T-cell (primary cell): Measurements from ENCODE around the gene FGF2. TPM values are rescaled to one million over a fixed set of nuclear protein-coding genes. Genes with fewer than 3 reads are reported as not detected.
"Not testable (repeated sequence)": the region's sequence is repeated elsewhere in the genome, so short reads cannot be mapped to it uniquely, and the experiment has no call there.

Experiments
- ATAC-seq, 4 experiments: fragments of 200-7000 bp in 3 of 4; fragments of 150-1000 bp in 1 of 4; cut with Tn5 transposase; replicated peaks in 1 of 4; 1 replicate in 3 of 4; 2 replicates in 1 of 4; pipeline ENCODE4 v1.10.0; 2021; ENCODE audit warnings: moderate library complexity in 3 of 4, mild to moderate bottlenecking in 2 of 4, moderate number of reproducible peaks in 1 of 4
- CTCF ChIA-PET, 2 donors: fragments of 300-600 bp; sonication (Branson Sonifier 250); formaldehyde crosslinking; loops; one replicate each; lab custom pipeline; 2022; ENCODE audit warnings: antibody characterized with exemption in 2 of 2; lab: Charles Lee
- POLR2A ChIA-PET, 2 donors: fragments of 300-600 bp; sonication (Branson Sonifier 250); formaldehyde crosslinking; loops; one replicate each; lab custom pipeline; 2022; ENCODE audit warnings: antibody characterized with exemption in 2 of 2; lab: Charles Lee
- DNase-seq, 35 experiments: peaks; one replicate each; pipeline versions ENCODE4 v3.0.0 to v3.0.0-alpha.2; 2013 to 2023
- H3K27ac ChIP-seq: one replicate; pipeline ENCODE4 v1.5.1; 2013; ENCODE audit warnings: low read length
- H3K27me3 ChIP-seq, 2 experiments: replicated peaks in 1 of 2; 1 replicate in 1 of 2; 2 replicates in 1 of 2; pipeline versions ENCODE4 v1.6.1 to v1.7.0; 2013; ENCODE audit warnings: low read length in 1 of 2, mixed read lengths in 1 of 2; ENCODE audit not compliant: control insufficient read depth in 2 of 2, insufficient read depth in 2 of 2; ENCODE audit errors: extremely low read depth in 1 of 2
- H3K36me3 ChIP-seq, 2 donors: 1 replicate in 1 of 2; 2 replicates in 1 of 2; pipeline versions ENCODE4 v1.6.1 to v1.7.0; 2013; ENCODE audit warnings: low read length in 1 of 2; ENCODE audit not compliant: control insufficient read depth in 2 of 2, insufficient read depth in 1 of 2; ENCODE audit errors: extremely low read depth in 1 of 2
- H3K4me1 ChIP-seq, 2 experiments: 1 replicate in 1 of 2; 2 replicates in 1 of 2; pipeline versions ENCODE4 v1.6.1 to v1.7.0; 2013; ENCODE audit warnings: low read length in 2 of 2, mixed read lengths in 1 of 2; ENCODE audit not compliant: insufficient read depth in 2 of 2, control insufficient read depth in 1 of 2; ENCODE audit errors: extremely low read depth in 1 of 2
- H3K4me3 ChIP-seq, 2 donors: 1 replicate in 1 of 2; 2 replicates in 1 of 2; pipeline versions ENCODE4 v1.5.1 to v1.7.0; 2013; ENCODE audit warnings: mild to moderate bottlenecking in 2 of 2, low read length in 1 of 2, moderate library complexity in 1 of 2; ENCODE audit not compliant: control insufficient read depth in 1 of 2; ENCODE audit errors: extremely low read depth in 1 of 2
- H3K9me3 ChIP-seq: 2 replicates; pipeline ENCODE4 v1.7.0; 2013
- H3K27ac Mint-ChIP-seq, 2 donors: one replicate each; pipeline ENCODE4 v1.8.0; 2020 to 2021; ENCODE audit warnings: mild to moderate bottlenecking in 2 of 2, mixed read lengths in 2 of 2
- H3K27me3 Mint-ChIP-seq, 2 donors: one replicate each; pipeline ENCODE4 v1.8.0; 2021 to 2022; ENCODE audit warnings: mixed read lengths in 2 of 2
- H3K36me3 Mint-ChIP-seq: one replicate; pipeline ENCODE4 v1.8.0; 2021; ENCODE audit warnings: mixed read lengths
- H3K4me1 Mint-ChIP-seq, 3 donors: one replicate each; pipeline ENCODE4 v1.8.0; 2020 to 2022; ENCODE audit warnings: mixed read lengths in 3 of 3, mild to moderate bottlenecking in 1 of 3
- H3K4me3 Mint-ChIP-seq, 3 donors: one replicate each; pipeline ENCODE4 v1.8.0; 2020 to 2022; ENCODE audit warnings: mild to moderate bottlenecking in 3 of 3, mixed read lengths in 3 of 3, moderate library complexity in 3 of 3
- H3K9me3 Mint-ChIP-seq, 3 donors: one replicate each; pipeline ENCODE4 v1.8.0; 2020 to 2022; ENCODE audit warnings: mixed read lengths in 3 of 3
- WGBS: methylation state at CpG from one replicate; pipeline ENCODE4 v1.1.5; 2013; ENCODE audit warnings: missing lambda C conversion rate; ENCODE audit not compliant: insufficient coverage; 5-methylcytosine and 5-hydroxymethylcytosine counted together
- total RNA-seq, 35 experiments: library from RNA in 6 of 35; stranded (reverse) in 6 of 35; fragments of 120-200 nt in 1 of 35; gene quantifications; one replicate each; pipeline versions ENCODE4 v1.2.1 to v1.2.4 and lab custom pipeline; 2013 to 2026

Gene FGF2
- total RNA-seq, 5 donors from 2014 or later (not counting 1 experiment from before 2014, with no cell fraction given): 0.13 to 0.23 (median 0.20) TPM; not detected in 2

DNA sequence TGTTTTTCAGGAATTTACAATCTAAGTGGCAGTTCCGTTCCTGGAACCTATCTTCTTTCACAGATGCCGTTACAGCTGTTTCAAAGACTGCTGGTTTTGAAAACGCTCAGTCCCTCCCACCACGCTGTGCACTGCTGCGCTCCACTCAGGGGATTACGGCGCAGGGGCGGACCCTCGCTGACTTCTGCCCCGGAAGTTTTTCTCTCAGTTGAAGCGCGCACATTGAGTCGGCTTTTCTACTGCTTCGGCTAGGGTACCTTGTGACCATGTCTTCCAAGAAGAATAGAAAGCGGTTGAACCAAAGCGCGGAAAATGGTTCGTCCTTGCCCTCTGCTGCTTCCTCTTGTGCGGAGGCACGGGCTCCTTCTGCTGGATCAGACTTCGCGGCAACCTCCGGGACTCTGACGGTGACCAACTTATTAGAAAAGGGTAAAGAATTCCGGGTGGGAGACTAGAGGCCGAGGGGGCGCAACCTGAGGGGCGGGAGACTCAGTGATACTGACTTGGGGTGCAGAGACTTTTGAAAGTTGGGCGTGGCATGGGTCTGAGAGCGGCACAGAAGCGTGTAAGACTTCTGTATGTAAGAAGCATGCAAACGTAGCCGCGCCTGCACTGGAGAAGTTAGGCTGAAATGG is 96.4 kb downstream of the FGF2 start:
- H3K27me3 ChIP-seq: peaks cover 0 to 3% of the 10 kb centered on the region in 2 experiments
- Mint-ChIP-seq H3K27me3 (no peaks in the 10 kb centered on the region), H3K9me3 (no peaks in the 10 kb centered on the region), H3K36me3 (no peaks in the 10 kb centered on the region), H3K4me3 (peak overlapping the region in 1 of 3 donors; percentile 99), H3K4me1 (peaks cover 0 to 13% (median 12%) of the 10 kb centered on the region in 3 donors), H3K27ac (peak overlapping the region; percentile 93 to 97)
- H3K4me3 ChIP-seq: peak overlapping the region; percentile 78 to 91
- peak overlapping the region; percentile 71 for H3K27ac ChIP-seq
- peak; percentile 97 to 98 (median 98) for ATAC-seq
- no peaks in the 10 kb centered on the region for H3K36me3 ChIP-seq
- under 1% methylated on average over 31 of the region's 34 CpGs for WGBS
- H3K9me3 ChIP-seq: no peaks in the 10 kb centered on the region
- peak; percentile 69 to 92 (median 86) for DNase-seq
- CTCF ChIA-PET: interaction anchor here in 1 of 2 donors (1.0 to 1.4 kb wide), 3 partner anchors 8 to 190 kb away, joined by 3 to 12 read pairs (median 5); partner anchors contain the start of gene BBS12
- POLR2A ChIA-PET: no interaction called here
- peaks cover 10 to 12% of the 10 kb centered on the region in 2 experiments for H3K4me1 ChIP-seq

DNA sequence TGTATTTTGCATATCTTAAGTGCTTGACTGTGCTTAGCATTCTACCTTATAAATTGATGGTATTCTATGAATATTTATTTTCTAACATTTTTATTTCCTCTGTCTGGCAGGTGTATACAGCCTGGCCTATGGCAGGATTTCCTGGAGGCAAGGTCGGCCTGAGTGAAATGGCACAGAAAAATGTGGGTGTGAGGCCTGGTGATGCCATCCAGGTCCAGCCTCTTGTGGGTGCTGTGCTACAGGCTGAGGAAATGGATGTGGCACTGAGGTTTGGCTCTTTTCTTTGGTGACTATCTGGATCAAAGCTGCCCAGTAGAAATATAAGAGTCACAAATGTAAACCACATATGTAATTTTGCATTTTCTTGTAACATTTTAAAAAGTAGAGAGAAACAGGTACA is 102.3 kb downstream of the FGF2 start:
- no peak overlapping the region for H3K27ac Mint-ChIP-seq
- no peaks in the 10 kb centered on the region for H3K27me3 Mint-ChIP-seq

DNA sequence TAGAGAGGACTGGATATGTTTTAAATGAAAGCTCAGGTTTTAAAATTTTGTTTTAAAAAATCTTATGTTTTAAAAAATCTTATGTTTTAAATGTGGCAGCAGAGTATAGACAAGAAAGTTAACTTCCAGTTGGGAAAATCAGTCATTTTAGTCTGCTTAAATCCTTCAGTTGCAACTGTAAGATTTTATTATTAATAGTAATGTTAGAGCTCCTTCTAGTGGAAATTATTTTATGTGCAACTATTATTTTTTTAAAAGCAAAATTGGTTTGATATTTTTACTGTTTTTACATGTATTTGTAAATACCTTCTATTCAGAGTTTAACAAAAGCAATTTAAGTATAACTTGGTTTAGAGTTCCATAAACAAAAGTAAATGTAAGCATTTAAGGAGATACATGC is 104.2 kb downstream of the FGF2 start:
- no peak overlapping the region for H3K27ac Mint-ChIP-seq

More for the DNA sequence above, 102.3 kb downstream of the FGF2 start:
- ChIA-PET POLR2A (no interaction called here), CTCF (interaction anchor here (0.8 to 2.3 kb wide), 5 partner anchors 15 to 212 kb away, joined by 4 to 31 read pairs (median 11); partner anchors contain the start of gene BBS12 (in 1 of the 2))
- peaks cover 4 to 5% of the 10 kb centered on the region in 2 experiments for H3K4me1 ChIP-seq
- ATAC-seq (no peak), DNase-seq (no peak)
- no peaks in the 10 kb centered on the region for H3K9me3 Mint-ChIP-seq
- WGBS: 83% methylated on average over 1 of the region's 1 CpG
- H3K27me3 ChIP-seq: no peaks in the 10 kb centered on the region
- no peak overlapping the region for H3K27ac ChIP-seq
- no peak overlapping the region for H3K4me3 ChIP-seq
- H3K4me1 Mint-ChIP-seq: peaks cover 0 to 7% (median 3%) of the 10 kb centered on the region in 3 donors
- H3K36me3 Mint-ChIP-seq: peaks cover 17% of the 10 kb centered on the region
- H3K9me3 ChIP-seq: no peaks in the 10 kb centered on the region
- peaks cover 0 to 16% of the 10 kb centered on the region in 2 donors for H3K36me3 ChIP-seq
- no peak overlapping the region for H3K4me3 Mint-ChIP-seq

DNA sequence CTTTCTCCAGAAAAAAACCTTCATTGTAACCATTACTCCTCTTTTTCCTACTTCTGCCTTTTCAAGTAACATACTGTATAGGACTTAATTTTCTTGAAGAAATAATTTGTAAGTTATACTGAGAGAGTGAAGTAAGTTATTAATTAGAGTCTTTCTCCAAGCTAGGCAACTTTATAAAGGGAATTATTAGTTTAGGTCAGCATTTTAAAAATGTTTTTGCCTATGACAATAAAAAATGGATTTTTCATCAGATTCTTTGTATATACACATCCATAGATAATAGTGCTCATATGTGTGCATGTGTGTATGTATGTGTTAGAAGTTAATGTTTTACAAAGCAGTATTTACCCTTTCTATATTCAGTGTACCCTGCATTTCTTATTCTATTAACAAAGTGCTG is 106.1 kb downstream of the FGF2 start:
- H3K9me3 Mint-ChIP-seq: no peaks in the 10 kb centered on the region
- no peak overlapping the region for H3K4me3 Mint-ChIP-seq
- H3K4me1 Mint-ChIP-seq: peaks cover 0 to 5% (median 0%) of the 10 kb centered on the region in 3 donors
- ATAC-seq: no peak
- no peak overlapping the region for H3K4me3 ChIP-seq
- H3K36me3 ChIP-seq: peaks cover 0 to 41% of the 10 kb centered on the region in 2 donors
- H3K27me3 Mint-ChIP-seq: no peaks in the 10 kb centered on the region
- CTCF ChIA-PET: interaction anchor here (0.6 to 1.2 kb wide), 3 partner anchors 77 to 620 kb away, joined by 3 to 4 read pairs (median 4); no protein-coding TSS in a partner anchor
- no peaks in the 10 kb centered on the region for H3K4me1 ChIP-seq
- peaks cover 38% of the 10 kb centered on the region for H3K36me3 Mint-ChIP-seq
- H3K9me3 ChIP-seq: no peaks in the 10 kb centered on the region
- H3K27me3 ChIP-seq: no peaks in the 10 kb centered on the region
- H3K27ac Mint-ChIP-seq: no peak overlapping the region
- H3K27ac ChIP-seq: no peak overlapping the region
- no peak for DNase-seq
- POLR2A ChIA-PET: interaction anchor here in 1 of 2 donors (0.7 kb wide), 1 partner anchor 1051 kb away, joined by 3 read pairs; no protein-coding TSS in a partner anchor

More for the DNA sequence above, 104.2 kb downstream of the FGF2 start:
- Mint-ChIP-seq H3K36me3 (peaks cover 29% of the 10 kb centered on the region), H3K4me1 (peaks cover 0 to 8% (median 7%) of the 10 kb centered on the region in 3 donors), H3K27me3 (no peaks in the 10 kb centered on the region), H3K9me3 (no peaks in the 10 kb centered on the region), H3K4me3 (no peak overlapping the region)
- no peaks in the 10 kb centered on the region for H3K9me3 ChIP-seq
- H3K4me1 ChIP-seq: no peaks in the 10 kb centered on the region
- no peak overlapping the region for H3K27ac ChIP-seq
- H3K4me3 ChIP-seq: no peak overlapping the region
- ChIA-PET POLR2A (interaction anchor here (0.7 kb wide), 2 partner anchors 9 to 10 kb away, joined by 3 read pairs; no protein-coding TSS in a partner anchor), CTCF (interaction anchor here (0.5 to 2.3 kb wide), 25 partner anchors 9 to 1066 kb away, joined by 3 to 31 read pairs (median 4); partner anchors contain the start of genes BBS12 (in 1 of the 2) and NUDT6 (in 1 of the 2))
- no peaks in the 10 kb centered on the region for H3K27me3 ChIP-seq
- peak in 1 of 35 experiments; percentile 33 for DNase-seq
- peaks cover 0 to 30% of the 10 kb centered on the region in 2 donors for H3K36me3 ChIP-seq
- ATAC-seq: no peak

DNA sequence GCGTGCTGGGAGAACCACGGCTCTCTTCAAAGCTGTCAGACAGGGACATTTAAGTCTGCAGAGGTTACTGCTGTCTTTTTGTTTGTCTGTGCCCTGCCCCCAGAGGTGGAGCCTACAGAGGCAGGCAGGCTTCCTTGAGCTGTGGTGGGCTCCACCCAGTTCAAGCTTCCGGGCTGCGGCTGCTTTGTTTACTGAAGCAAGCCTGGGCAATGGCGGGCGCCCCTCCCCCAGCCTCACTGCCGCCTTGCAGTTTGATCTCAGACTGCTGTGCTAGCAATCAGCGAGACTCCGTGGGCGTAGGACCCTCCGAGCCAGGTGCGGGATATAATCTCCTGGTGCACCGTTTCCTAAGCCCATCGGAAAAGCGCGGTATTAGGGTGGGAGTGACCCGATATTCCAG is 118.5 kb downstream of the FGF2 start:
- peaks cover 0 to 26% of the 10 kb centered on the region in 2 donors for H3K36me3 ChIP-seq
- peaks cover 0 to 17% (median 8%) of the 10 kb centered on the region in 3 donors for H3K4me1 Mint-ChIP-seq
- H3K9me3 ChIP-seq, POLR2A ChIA-PET, H3K27me3 ChIP-seq, H3K27ac ChIP-seq, H3K4me3 Mint-ChIP-seq, H3K4me1 ChIP-seq, H3K27me3 Mint-ChIP-seq, H3K4me3 ChIP-seq, H3K9me3 Mint-ChIP-seq: not testable (repeated sequence)
- H3K36me3 Mint-ChIP-seq: peaks cover 52% of the 10 kb centered on the region
- DNase-seq (peak in 30 of 35 experiments; percentile 9 to 67 (median 38)), ATAC-seq (peak in 1 of 4 experiments; percentile 37)
- H3K27ac Mint-ChIP-seq: peak overlapping the region; percentile 55 to 85
- CTCF ChIA-PET: interaction anchor here in 1 of 2 donors (1.1 kb wide), 1 partner anchor 22 kb away, joined by 3 read pairs; no protein-coding TSS in a partner anchor
- no CpG with 5 or more reads among the region's 17 CpGs for WGBS

DNA sequence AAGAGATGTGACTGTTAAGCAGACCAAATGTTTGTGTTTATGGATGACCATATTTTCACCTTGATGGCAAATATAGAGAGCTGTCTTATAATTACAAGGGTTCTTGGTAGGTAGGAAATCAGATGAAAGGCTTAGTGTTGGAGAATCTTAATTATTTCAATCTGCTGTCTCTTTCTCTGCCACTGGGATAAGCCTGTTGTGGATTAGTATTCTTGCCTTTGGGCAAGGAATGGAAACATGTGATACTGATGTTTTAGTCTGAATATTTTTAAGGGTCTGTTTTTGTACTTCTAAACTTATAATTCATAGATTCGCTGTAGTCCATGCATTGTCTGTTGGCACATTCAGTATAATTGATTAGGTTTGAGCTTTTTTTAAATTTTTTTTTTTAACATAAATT is 119.5 kb downstream of the FGF2 start:
- no peaks in the 10 kb centered on the region for H3K9me3 ChIP-seq
- Mint-ChIP-seq H3K4me3 (no peak overlapping the region), H3K4me1 (peaks cover 0 to 17% (median 8%) of the 10 kb centered on the region in 3 donors), H3K36me3 (peaks cover 56% of the 10 kb centered on the region), H3K27me3 (no peaks in the 10 kb centered on the region), H3K9me3 (peaks cover 0 to 2% (median 0%) of the 10 kb centered on the region in 3 donors), H3K27ac (no peak overlapping the region)
- H3K27ac ChIP-seq: no peak overlapping the region
- H3K36me3 ChIP-seq: peaks cover 3 to 34% of the 10 kb centered on the region in 2 donors
- no peaks in the 10 kb centered on the region for H3K27me3 ChIP-seq
- no peak for DNase-seq
- no CpG with 5 or more reads among the region's 1 CpG for WGBS
- POLR2A ChIA-PET: no interaction called here
- no peak for ATAC-seq
- no peaks in the 10 kb centered on the region for H3K4me1 ChIP-seq
- CTCF ChIA-PET: no interaction called here
- H3K4me3 ChIP-seq: no peak overlapping the region
